ENCODE measurements around the gene ASCC2. TPM values are rescaled to one million over a fixed set of nuclear protein-coding genes. Genes with fewer than 3 reads are reported as not detected.

ASCC2 gene
- total and polyA plus RNA-seq, 2 experiments from 2014 or later, result 30.5 to 31.3 TPM

GRCh38 chr22:29872144-29872893 is 34.2 kb upstream of the ASCC2 start:
- no peaks in the 10 kb centered on the region for H3F3A ChIP-seq (replicated peaks; ENCODE audit: low read depth)
- no peaks in the 10 kb centered on the region for H3K36me3 ChIP-seq (ENCODE audit: insufficient read depth)
- H3K27me3 Mint-ChIP-seq (ENCODE audit: insufficient read depth, low read depth, poor library complexity), result peaks cover 2% of the 10 kb centered on the region
- H2AFZ ChIP-seq, result peak overlapping the region; percentile 96
- H4K20me1 ChIP-seq (replicated peaks; ENCODE audit: insufficient read depth), result no peaks in the 10 kb centered on the region
- no peak overlapping the region for H3K4me3 Mint-ChIP-seq
- H3K9me2 ChIP-seq (ENCODE audit: insufficient read depth), result no peaks in the 10 kb centered on the region
- H3K27ac ChIP-seq (ENCODE audit: low read depth), result no peak overlapping the region
- H3K36me3 Mint-ChIP-seq (ENCODE audit: low read depth), result no peaks in the 10 kb centered on the region
- DNase-seq (ENCODE audit: low spot score) (peak; percentile 52), ATAC-seq (peak; percentile 86)
- H3K4me2 ChIP-seq, result 0 out of 2 replicates have a peak overlapping the region, but pooled peaks have one; percentile 36
- H3K4me3 ChIP-seq, result no peak overlapping the region
- H3K79me2 ChIP-seq (replicated peaks; ENCODE audit: insufficient read depth), result no peaks in the 10 kb centered on the region
- H3K4me1 Mint-ChIP-seq, result peaks cover 19% of the 10 kb centered on the region
- no peaks in the 10 kb centered on the region for H3K27me3 ChIP-seq (ENCODE audit: insufficient read depth)
- no peak for TF ChIP-seq ETS1 (IDR thresholded peaks at IDR 0.05)
- no peak for TF ChIP-seq STAT1 (IDR thresholded peaks at IDR 0.05; ENCODE audit: unreplicated experiment)
- TF ChIP-seq EZH2 (IDR thresholded peaks at IDR 0.05; ENCODE audit: low read depth, unreplicated experiment), result no peak
- TF ChIP-seq ZNF114 (CRISPR knock-in tag; IDR thresholded peaks at IDR 0.05), result no peak
- TF ChIP-seq ZNF331 (CRISPR knock-in tag; IDR thresholded peaks at IDR 0.05; ENCODE audit: low read depth), result no peak
- TF ChIP-seq POLR2AphosphoS5 (IDR thresholded peaks at IDR 0.05; ENCODE audit: low read depth), result no peak
- TF ChIP-seq NANOG (IDR thresholded peaks at IDR 0.05; ENCODE audit: borderline replicate concordance), result no peak
- no peak for TF ChIP-seq CREB1 (CRISPR knock-in tag; IDR thresholded peaks at IDR 0.05; ENCODE audit: low read depth)
- H3K9me3 Mint-ChIP-seq, result no peaks in the 10 kb centered on the region; the same call in 2 of the 3 replicates
- peaks cover 6% of the 10 kb centered on the region for H3K4me1 ChIP-seq (ENCODE audit: insufficient read depth)
- no peak overlapping the region for H3K27ac Mint-ChIP-seq

GRCh38 chr22:29871684-29872083 is 33.6 kb upstream of the ASCC2 start:
- no peaks in the 10 kb centered on the region for H3K36me3 Mint-ChIP-seq (ENCODE audit: low read depth)
- Histone ChIP-seq H3K9me2 (ENCODE audit: insufficient read depth) (no peaks in the 10 kb centered on the region), H3K4me3 (no peak overlapping the region), H3F3A (replicated peaks; ENCODE audit: low read depth) (no peaks in the 10 kb centered on the region), H3K27ac (ENCODE audit: low read depth) (no peak overlapping the region), H2AFZ (peak overlapping the region; percentile 96), H3K79me2 (replicated peaks; ENCODE audit: insufficient read depth) (no peaks in the 10 kb centered on the region), H4K20me1 (replicated peaks; ENCODE audit: insufficient read depth) (no peaks in the 10 kb centered on the region), H3K4me2 (0 out of 2 replicates have a peak overlapping the region, but pooled peaks have one; percentile 36), H3K27me3 (ENCODE audit: insufficient read depth) (no peaks in the 10 kb centered on the region), H3K36me3 (ENCODE audit: insufficient read depth) (no peaks in the 10 kb centered on the region), H3K4me1 (ENCODE audit: insufficient read depth) (peaks cover 6% of the 10 kb centered on the region)
- no peak overlapping the region; the same call in 2 of the 3 replicates for H3K4me3 Mint-ChIP-seq
- peaks cover 19% of the 10 kb centered on the region for H3K4me1 Mint-ChIP-seq
- ATAC-seq (peak; percentile 76), DNase-seq (ENCODE audit: low spot score) (peak; percentile 19)
- H3K9me3 Mint-ChIP-seq, result no peaks in the 10 kb centered on the region; the same call in 2 of the 3 replicates
- H3K27me3 Mint-ChIP-seq (ENCODE audit: insufficient read depth, low read depth, poor library complexity), result peaks cover 2% of the 10 kb centered on the region
- H3K27ac Mint-ChIP-seq, result no peak overlapping the region
- TF ChIP-seq REST (IDR thresholded peaks at IDR 0.05; ENCODE audit: unreplicated experiment) (no peak), ZNF462 (CRISPR knock-in tag; IDR thresholded peaks at IDR 0.05) (no peak), NANOG (IDR thresholded peaks at IDR 0.05; ENCODE audit: borderline replicate concordance) (no peak), STAT1 (IDR thresholded peaks at IDR 0.05; ENCODE audit: unreplicated experiment) (no peak), JUNB (IDR thresholded peaks at IDR 0.05; ENCODE audit: unreplicated experiment) (no peak)
